ENCODE measurements around the gene SBNO1. TPM values are rescaled to one million over a fixed set of nuclear protein-coding genes. Genes with fewer than 3 reads are reported as not detected.

SBNO1 gene
- total RNA-seq, 2 experiments from 2014 or later, result 44.3 to 45.4 TPM

DNA sequence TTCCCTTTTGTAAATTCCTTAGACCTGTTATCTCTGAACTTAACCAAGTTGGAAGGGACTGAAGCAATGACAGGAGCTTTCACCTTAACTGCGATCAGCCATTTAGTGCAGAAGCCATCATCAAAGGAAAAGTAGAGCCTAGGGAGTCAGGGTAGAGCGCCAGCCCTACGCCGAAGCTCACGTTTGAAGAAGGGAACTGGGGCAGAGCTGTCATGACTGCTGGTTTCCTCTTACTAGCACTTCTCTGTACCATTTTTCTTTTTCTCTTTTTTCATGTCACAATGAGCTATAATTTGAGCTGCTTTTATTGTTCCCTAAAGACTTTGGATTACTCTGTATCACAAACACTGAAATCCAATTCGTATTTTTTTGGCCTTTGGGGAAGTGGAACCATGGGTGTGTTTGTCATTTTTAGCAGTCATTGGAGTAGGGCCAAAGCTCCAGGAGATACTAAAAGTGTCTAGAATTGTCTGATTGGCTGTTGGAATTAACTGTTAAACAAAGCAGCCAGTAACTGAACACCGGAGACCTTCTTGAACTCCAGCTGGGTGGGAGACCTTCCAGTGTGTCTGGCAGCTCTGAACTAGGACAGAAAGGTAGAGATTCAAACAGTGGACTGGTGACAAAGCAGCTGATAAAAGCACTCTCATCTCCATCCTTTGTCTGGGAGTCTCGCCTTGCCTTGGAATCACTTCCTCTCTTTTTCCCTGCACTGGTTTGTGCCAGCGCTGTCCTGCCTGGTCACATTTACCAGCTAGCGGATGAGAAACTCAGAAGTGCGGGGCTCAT is 122.3 kb downstream of the SBNO1 start:
- TF ChIP-seq, protein P1, sequence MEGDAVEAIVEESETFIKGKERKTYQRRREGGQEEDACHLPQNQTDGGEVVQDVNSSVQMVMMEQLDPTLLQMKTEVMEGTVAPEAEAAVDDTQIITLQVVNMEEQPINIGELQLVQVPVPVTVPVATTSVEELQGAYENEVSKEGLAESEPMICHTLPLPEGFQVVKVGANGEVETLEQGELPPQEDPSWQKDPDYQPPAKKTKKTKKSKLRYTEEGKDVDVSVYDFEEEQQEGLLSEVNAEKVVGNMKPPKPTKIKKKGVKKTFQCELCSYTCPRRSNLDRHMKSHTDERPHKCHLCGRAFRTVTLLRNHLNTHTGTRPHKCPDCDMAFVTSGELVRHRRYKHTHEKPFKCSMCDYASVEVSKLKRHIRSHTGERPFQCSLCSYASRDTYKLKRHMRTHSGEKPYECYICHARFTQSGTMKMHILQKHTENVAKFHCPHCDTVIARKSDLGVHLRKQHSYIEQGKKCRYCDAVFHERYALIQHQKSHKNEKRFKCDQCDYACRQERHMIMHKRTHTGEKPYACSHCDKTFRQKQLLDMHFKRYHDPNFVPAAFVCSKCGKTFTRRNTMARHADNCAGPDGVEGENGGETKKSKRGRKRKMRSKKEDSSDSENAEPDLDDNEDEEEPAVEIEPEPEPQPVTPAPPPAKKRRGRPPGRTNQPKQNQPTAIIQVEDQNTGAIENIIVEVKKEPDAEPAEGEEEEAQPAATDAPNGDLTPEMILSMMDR (IDR thresholded peaks at IDR 0.05), result no peak
- H3K9me3 Mint-ChIP-seq, result no peaks in the 10 kb centered on the region
- ChIA-PET POLR2A (interaction anchor here (1.1 to 3.2 kb wide), 5 partner anchors 9 to 379 kb away, joined by 3 to 28 read pairs (median 3); partner anchors contain the start of genes MPHOSPH9 and MTRFR), CTCF (interaction anchor here (0.7 to 2.2 kb wide), 8 partner anchors 10 to 376 kb away, joined by 3 to 18 read pairs (median 3); partner anchors contain the start of genes ARL6IP4, MPHOSPH9 and MTRFR)
- peak overlapping the region; percentile 12 for H3K4me3 Mint-ChIP-seq
- DNase-seq (no peak), ATAC-seq (no peak)
- peak overlapping the region; percentile 86 for H3K27ac Mint-ChIP-seq
- no peaks in the 10 kb centered on the region for H3K27me3 Mint-ChIP-seq
- intact Hi-C loops (cut with micrococcal nuclease), result loop anchor here (2.0 kb wide), 1 partner anchor 14 kb away; no protein-coding TSS in a partner anchor
- peaks cover 48% of the 10 kb centered on the region for H3K36me3 Mint-ChIP-seq (ENCODE audit: low read depth)
- peaks cover 55% of the 10 kb centered on the region for H3K4me1 Mint-ChIP-seq (ENCODE audit: low read depth)

Other genes with a start within 250 kb of the SBNO1 start
- gene PITPNM2, start 213.8 kb downstream of the SBNO1 start, total RNA-seq, result 10 to 100 TPM; 15.3 to 17.9 TPM
- 100 to 1,000 TPM in 1 of 2 experiments, 10 to 100 TPM in 1; 96.9 to 101 TPM for gene MPHOSPH9, start 131.7 kb downstream of the SBNO1 start, total RNA-seq
- 10 to 100 TPM; 28.1 to 31.0 TPM for gene MTRFR, start 131.4 kb downstream of the SBNO1 start, total RNA-seq
- 100 to 1,000 TPM; 108 to 111 TPM for gene CDK2AP1, start 93.0 kb downstream of the SBNO1 start, total RNA-seq
- gene KMT5A, start 19.3 kb upstream of the SBNO1 start, total RNA-seq, result 10 to 100 TPM; 35.9 to 38.2 TPM
- 1 to 10 TPM; 9.0 to 9.3 TPM for gene RILPL2, start 71.8 kb upstream of the SBNO1 start, total RNA-seq
- 10 to 100 TPM; 18.4 to 25.4 TPM for gene SNRNP35, start 93.3 kb upstream of the SBNO1 start, total RNA-seq
- 1 to 10 TPM; 2.9 TPM for gene RILPL1, start 168.9 kb upstream of the SBNO1 start, total RNA-seq
- 100 to 1,000 TPM; 121 to 122 TPM for gene TMED2, start 219.7 kb upstream of the SBNO1 start, total RNA-seq
- gene DDX55, start 237.3 kb upstream of the SBNO1 start, total RNA-seq, result 10 to 100 TPM; 51.7 to 55.4 TPM

All from activated CD8-positive, alpha-beta T cell treated with anti-CD3 and anti-CD28 coated beads for 36 hours (primary cell).